ENCODE results near the gene TDP1. TPM values are rescaled to one million over a fixed set of nuclear protein-coding genes. Genes with fewer than 3 reads are reported as not detected.

Gene TDP1
- total and polyA plus RNA-seq, 2 of the 13 experiments (the other 11 are each of a cell fraction or from before 2014, with no cell fraction given), result 16.4 to 31.2 TPM

DNA sequence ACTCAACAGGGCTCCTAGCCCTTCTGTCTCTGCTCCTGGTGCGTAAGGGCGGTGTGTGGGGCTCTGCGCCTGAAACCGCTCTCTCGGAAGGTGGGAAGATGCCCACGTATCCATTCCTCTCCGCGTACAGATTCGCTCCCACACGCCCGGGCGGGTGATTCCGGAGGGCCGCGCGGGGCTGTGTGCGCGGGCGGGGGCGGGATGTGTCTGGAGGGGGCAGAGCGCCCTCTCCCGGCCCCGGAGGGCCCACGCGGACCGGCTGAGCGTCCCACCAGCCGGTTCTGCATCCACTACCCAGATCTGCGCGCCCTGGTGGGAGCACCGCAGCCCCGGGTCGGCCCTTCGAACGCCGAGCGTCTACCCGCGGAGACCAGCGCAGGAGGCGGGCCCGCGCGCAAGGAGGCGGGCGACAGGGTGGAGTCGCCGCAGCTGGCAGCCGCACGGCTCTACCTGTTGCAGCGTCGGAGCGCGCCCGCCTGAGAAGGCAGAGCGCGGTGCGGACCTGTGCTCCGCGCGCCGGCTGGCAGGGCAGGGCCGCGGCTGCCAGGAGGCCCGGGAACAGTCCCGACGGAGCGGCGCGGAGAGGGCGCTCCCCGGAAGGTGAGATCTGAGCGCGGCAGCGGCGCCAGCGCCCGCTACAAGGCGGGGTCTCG is 104.7 kb downstream of the TDP1 start (continued):
- TF ChIP-seq, protein P1, sequence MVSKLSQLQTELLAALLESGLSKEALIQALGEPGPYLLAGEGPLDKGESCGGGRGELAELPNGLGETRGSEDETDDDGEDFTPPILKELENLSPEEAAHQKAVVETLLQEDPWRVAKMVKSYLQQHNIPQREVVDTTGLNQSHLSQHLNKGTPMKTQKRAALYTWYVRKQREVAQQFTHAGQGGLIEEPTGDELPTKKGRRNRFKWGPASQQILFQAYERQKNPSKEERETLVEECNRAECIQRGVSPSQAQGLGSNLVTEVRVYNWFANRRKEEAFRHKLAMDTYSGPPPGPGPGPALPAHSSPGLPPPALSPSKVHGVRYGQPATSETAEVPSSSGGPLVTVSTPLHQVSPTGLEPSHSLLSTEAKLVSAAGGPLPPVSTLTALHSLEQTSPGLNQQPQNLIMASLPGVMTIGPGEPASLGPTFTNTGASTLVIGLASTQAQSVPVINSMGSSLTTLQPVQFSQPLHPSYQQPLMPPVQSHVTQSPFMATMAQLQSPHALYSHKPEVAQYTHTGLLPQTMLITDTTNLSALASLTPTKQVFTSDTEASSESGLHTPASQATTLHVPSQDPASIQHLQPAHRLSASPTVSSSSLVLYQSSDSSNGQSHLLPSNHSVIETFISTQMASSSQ (IDR thresholded peaks at IDR 0.05; ENCODE audit: low read depth), result no peak
- TF ChIP-seq, protein P1 (CRISPR knock-in tag; IDR thresholded peaks at IDR 0.05; ENCODE audit: borderline replicate concordance), result no peak
- TF ChIP-seq STAT6 (CRISPR knock-in tag; IDR thresholded peaks at IDR 0.05; ENCODE audit: borderline replicate concordance), result no peak
- TF ChIP-seq RFX3 (CRISPR knock-in tag; IDR thresholded peaks at IDR 0.05), result no peak
- no peak for TF ChIP-seq MLLT10 (CRISPR knock-in tag; IDR thresholded peaks at IDR 0.05)
- TF ChIP-seq SMAD1 (CRISPR knock-in tag; IDR thresholded peaks at IDR 0.05; ENCODE audit: borderline replicate concordance, low read depth), result no peak; the same call in 1 of the 2 replicates
- no peak for TF ChIP-seq SIX4 (CRISPR knock-in tag; IDR thresholded peaks at IDR 0.05)
- TF ChIP-seq MTF1 (CRISPR knock-in tag; IDR thresholded peaks at IDR 0.05), result no peak
- no peak for TF ChIP-seq SALL1 (CRISPR knock-in tag; IDR thresholded peaks at IDR 0.05)
- TF ChIP-seq RXRA (CRISPR knock-in tag; IDR thresholded peaks at IDR 0.05), result no peak
- TF ChIP-seq RFX1 (IDR thresholded peaks at IDR 0.05), result no peak
- TF ChIP-seq CC2D1A (CRISPR knock-in tag; IDR thresholded peaks at IDR 0.05), result no peak
- no peak for TF ChIP-seq ZNF333 (CRISPR knock-in tag; IDR thresholded peaks at IDR 0.05; ENCODE audit: borderline replicate concordance)
- TF ChIP-seq ZNF17 (CRISPR knock-in tag; IDR thresholded peaks at IDR 0.05), result no peak
- TF ChIP-seq KLF6 (CRISPR knock-in tag; IDR thresholded peaks at IDR 0.05), result no peak
- peak; percentile 69; the same call in 1 of the 2 replicates for TF ChIP-seq ZFP91 (CRISPR knock-in tag; IDR thresholded peaks at IDR 0.05; ENCODE audit: borderline replicate concordance)
- TF ChIP-seq PCBP1 (IDR thresholded peaks at IDR 0.05; ENCODE audit: borderline replicate concordance, low read depth, low read length), result no peak
- TF ChIP-seq ZNF337 (CRISPR knock-in tag; IDR thresholded peaks at IDR 0.05; ENCODE audit: borderline replicate concordance, low read depth), result no peak
- no peak for TF ChIP-seq REPIN1 (CRISPR knock-in tag; IDR thresholded peaks at IDR 0.05; ENCODE audit: borderline replicate concordance, low read depth)
- no peak for TF ChIP-seq RNF2 (conservative IDR thresholded peaks at IDR 0.05; ENCODE audit: low read depth)

All from HepG2 (cell line).